ENCODE measurements around the gene ORMDL3.
A peak's percentile ranks its signal among the peaks of the same experiment; 100 is the strongest.

The ORMDL3 gene

DNA sequence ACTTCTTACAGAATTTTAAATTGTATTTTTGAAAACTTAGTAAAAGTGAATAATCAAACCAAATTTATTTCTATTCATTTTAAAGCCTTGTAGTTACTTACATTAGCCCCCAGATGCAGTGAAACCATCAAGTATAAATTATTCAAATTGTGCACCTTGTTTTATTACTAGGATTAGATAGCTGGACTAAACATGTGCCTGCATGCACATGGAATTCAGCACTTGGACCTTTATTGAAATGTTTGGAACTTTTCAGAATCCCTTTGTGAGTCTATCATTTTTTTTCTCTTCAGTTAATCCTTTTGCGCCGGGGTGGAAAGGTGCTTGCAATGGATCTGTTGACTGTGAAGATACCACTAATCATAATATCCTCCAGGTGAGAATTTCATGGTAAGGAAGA is 54.6 kb downstream of the ORMDL3 start:
- H3K36me3 ChIP-seq (replicated peaks; ENCODE audit: low read depth, low read length) = no peaks in the 10 kb centered on the region
- no peaks in the 10 kb centered on the region for H3K9me3 ChIP-seq (ENCODE audit: insufficient read depth, low read length)
- TF ChIP-seq, protein P1, sequence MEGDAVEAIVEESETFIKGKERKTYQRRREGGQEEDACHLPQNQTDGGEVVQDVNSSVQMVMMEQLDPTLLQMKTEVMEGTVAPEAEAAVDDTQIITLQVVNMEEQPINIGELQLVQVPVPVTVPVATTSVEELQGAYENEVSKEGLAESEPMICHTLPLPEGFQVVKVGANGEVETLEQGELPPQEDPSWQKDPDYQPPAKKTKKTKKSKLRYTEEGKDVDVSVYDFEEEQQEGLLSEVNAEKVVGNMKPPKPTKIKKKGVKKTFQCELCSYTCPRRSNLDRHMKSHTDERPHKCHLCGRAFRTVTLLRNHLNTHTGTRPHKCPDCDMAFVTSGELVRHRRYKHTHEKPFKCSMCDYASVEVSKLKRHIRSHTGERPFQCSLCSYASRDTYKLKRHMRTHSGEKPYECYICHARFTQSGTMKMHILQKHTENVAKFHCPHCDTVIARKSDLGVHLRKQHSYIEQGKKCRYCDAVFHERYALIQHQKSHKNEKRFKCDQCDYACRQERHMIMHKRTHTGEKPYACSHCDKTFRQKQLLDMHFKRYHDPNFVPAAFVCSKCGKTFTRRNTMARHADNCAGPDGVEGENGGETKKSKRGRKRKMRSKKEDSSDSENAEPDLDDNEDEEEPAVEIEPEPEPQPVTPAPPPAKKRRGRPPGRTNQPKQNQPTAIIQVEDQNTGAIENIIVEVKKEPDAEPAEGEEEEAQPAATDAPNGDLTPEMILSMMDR (IDR thresholded peaks at IDR 0.05; ENCODE audit: low read depth, low read length) = no peak
- no peak for TF ChIP-seq EZH2phosphoT487 (IDR thresholded peaks at IDR 0.05; ENCODE audit: low read depth)
- H4K20me1 ChIP-seq (ENCODE audit: insufficient read depth, low read length) = no peaks in the 10 kb centered on the region
- H3K27ac ChIP-seq (ENCODE audit: low read length) = no peak overlapping the region
- peaks cover 35% of the 10 kb centered on the region for H3K4me1 ChIP-seq (ENCODE audit: low read length)
- no peak overlapping the region for H3K4me2 ChIP-seq (ENCODE audit: low read length)
- no peaks in the 10 kb centered on the region for H3K27me3 ChIP-seq (ENCODE audit: low read depth, low read length)
- no peaks in the 10 kb centered on the region for H3K79me2 ChIP-seq (ENCODE audit: low read length)
- no peak overlapping the region for H2AFZ ChIP-seq (ENCODE audit: low read depth, low read length)
- no peak overlapping the region for H3K4me3 ChIP-seq (ENCODE audit: low read length)
- H3K9ac ChIP-seq (ENCODE audit: low read length) = no peak overlapping the region

DNA sequence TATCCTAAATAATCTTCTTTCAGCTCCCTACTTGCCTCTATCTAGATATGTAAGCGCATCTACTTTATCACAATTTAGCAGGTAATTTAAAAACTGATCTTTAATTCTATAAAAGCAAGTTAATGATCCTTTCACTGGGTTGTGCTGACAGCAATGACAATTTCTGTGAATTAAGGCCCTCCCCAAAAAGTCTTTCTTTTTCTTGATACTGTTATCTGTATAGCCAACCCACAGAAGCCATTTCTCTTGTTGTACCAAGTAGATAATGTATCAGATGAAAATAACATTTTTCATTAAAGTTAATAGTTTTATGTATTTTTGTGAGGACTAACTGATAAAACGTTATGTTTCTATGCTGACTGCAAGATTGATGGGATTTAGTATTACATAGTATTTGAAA is 55.6 kb downstream of the ORMDL3 start:
- Histone ChIP-seq H3K4me1 (ENCODE audit: low read length) (peaks cover 44% of the 10 kb centered on the region), H2AFZ (ENCODE audit: low read depth, low read length) (no peak overlapping the region), H3K4me2 (ENCODE audit: low read length) (peak overlapping the region; percentile 6; the same call in 1 of the 2 replicates), H3K36me3 (replicated peaks; ENCODE audit: low read depth, low read length) (no peaks in the 10 kb centered on the region), H3K4me3 (ENCODE audit: low read length) (no peak overlapping the region), H3K27ac (ENCODE audit: low read length) (no peak overlapping the region), H3K79me2 (ENCODE audit: low read length) (no peaks in the 10 kb centered on the region), H3K9me3 (ENCODE audit: insufficient read depth, low read length) (no peaks in the 10 kb centered on the region), H4K20me1 (ENCODE audit: insufficient read depth, low read length) (no peaks in the 10 kb centered on the region), H3K9ac (ENCODE audit: low read length) (no peak overlapping the region), H3K27me3 (ENCODE audit: low read depth, low read length) (no peaks in the 10 kb centered on the region)
- no peak for TF ChIP-seq EZH2phosphoT487 (IDR thresholded peaks at IDR 0.05; ENCODE audit: low read depth)
- TF ChIP-seq, protein P1 (IDR thresholded peaks at IDR 0.05; ENCODE audit: low read depth, low read length) = no peak

Measured in OCI-LY3 (cell line).